GM19455 (cell line): ENCODE results near the gene ZNF69.
"Not testable (repeated sequence)": the region's sequence is repeated elsewhere in the genome, so short reads cannot be mapped to it uniquely, and the experiment has no call there.

Experiments
- ATAC-seq: cut with Tn5 transposase; IDR thresholded peaks from one replicate; pipeline ENCODE4 v1.9.1; 2021; ENCODE audit not compliant: unreplicated experiment

ZNF69 gene

DNA sequence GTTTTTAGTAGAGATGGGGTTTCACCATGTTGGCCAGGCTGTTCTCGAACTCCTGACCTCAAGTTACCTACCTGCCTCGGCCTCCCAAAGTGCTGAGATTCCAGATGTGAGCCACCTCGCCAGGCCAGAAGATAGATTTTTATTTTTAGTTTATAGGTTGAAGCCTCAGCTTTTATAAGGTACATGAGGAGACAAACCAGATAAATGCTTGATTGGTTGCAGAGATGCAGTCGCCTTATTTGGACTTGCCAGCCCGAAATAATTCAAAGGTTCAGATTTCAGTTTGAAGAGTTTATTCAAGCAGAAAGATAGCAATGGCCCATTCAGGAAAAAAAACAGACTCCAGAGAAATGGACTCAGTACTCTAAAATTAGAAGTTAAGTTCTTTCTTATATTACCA lies 3.1 kb downstream of the ZNF69 start:
- ATAC-seq, result no peak

DNA sequence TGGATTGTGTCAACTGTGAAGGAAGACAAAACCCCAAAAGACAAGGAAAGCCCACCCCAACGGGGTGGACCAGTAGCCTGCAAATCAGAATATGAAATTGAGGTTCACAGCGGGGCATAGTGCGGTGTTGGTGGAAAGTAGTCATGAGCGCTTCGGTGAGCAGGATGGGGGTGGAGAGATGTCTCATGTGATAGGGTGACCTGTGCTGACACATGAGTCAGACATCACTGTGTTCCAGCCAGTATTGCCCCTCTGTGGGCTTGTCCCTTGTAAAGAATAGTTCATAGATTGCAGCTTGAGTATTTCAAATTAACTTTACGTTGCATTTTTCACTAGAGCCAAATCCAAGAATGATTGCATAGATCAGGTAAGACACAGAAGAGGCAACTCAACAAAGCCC lies 7.3 kb downstream of the ZNF69 start:
- ATAC-seq, result no peak

DNA sequence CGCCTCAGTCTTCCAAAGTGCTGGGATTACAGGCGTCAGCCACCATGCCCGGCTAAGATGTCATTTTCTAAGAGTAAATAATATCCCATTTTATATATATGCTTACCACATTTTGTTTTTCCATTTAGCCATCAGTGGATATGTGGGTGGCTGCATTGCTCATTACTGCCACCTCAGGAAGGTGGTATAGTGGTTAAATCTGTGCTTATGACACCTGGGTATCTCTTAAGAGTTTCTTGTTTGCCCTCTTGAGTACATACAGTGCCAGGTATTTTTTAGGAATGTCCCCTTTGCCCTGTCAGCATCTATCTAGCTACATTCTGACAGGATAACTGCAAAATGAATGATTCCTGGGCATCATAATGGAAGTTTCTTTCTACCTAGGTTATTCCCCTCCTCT lies 14.6 kb downstream of the ZNF69 start:
- ATAC-seq, result no peak

DNA sequence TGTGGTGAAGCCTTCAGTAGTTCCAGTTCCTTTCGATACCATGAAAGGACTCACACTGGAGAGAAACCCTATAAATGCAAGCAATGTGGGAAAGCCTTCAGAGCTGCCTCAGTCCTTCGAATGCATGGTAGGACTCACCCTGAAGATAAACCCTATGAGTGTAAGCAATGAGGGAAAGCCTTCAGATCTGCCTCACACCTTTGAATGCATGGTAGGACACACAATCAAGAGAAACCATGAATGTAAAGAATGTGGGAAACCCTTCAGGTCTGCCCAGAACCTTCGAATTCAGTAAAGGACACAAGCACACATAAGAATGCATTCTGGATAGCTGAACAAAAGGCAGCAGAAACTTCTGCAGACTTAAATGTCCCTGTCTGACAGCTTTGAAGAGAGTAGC lies 18.3 kb downstream of the ZNF69 start:
- no peak for ATAC-seq

DNA sequence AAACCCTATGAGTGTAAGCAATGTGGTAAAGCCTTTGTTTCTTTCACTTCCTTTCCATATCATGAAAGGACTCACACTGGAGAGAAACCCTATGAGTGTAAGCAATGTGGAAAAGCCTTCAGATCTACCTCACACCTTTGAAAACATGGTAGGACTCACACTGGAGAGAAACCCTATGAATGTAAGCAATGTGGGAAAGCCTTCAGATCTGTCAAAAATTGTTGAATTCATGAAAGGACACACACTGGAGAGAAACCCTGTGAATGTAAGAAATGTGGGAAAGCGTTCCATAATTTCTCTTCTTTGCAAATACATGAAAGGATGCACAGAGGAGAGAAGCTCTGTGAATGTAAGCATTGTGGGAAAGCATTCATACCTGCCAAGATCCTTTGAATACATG lies 24.4 kb downstream of the ZNF69 start:
- ATAC-seq, result not testable (repeated sequence)

DNA sequence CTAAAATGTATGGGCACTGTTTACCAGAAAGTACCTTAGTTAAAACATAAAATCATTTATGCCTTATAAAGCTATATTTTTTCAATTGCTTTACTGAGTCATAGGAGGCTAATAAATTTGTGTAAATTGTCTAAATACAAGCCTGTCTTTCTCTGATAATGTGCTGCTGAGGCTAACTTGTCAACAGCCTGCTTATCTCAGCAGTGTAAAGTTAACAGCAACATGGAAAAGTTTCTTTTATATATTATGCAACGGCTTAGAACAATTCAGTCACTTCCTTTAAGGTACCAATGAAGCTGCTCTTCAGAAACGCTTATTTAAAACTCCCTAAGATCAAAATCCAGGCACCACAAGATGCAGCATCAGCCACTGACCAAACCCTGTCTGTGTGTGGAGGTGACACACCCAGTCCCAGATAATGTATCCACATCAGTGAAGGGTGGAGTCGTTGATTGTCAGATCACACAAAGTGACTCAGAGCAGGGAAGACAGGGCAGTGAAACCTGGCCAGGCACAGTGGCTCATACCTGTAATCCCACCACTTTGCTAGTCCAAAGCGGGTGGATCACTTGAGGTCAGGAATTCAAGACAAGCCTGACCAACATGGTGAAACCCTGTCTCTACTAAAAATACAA lies 27.0 kb downstream of the ZNF69 start:
- ATAC-seq, result not testable (repeated sequence)

DNA sequence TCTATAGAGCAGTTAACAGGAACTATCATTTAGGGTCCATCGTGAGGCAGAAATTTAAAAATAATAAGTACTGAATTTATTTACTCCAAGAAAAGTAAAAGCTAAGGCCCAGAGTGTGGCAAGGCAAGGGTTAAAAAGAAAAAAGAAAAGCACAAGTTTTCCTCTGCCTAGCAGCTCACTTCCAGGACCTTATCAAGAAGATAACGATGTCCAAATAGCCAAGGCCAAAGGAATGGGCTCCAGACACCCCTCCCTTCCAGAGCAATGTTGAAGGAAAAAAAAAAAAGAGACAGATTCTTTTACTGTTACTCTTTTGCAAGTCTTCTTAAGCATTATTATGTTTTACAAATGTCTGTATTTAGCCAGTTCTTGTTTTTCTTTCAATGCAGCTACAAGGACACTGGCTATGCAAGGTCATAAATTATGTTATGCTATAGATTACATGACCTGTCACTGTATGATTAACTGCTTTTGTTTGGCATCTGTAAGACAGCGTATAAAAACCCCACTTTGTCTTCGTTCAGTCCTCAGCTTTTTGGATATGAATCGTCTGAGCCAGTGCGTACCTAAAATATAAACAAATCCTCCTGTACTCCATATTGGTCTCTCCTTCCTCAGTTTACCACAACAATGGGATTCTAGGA lies 34.4 kb downstream of the ZNF69 start:
- ATAC-seq, result no peak

DNA sequence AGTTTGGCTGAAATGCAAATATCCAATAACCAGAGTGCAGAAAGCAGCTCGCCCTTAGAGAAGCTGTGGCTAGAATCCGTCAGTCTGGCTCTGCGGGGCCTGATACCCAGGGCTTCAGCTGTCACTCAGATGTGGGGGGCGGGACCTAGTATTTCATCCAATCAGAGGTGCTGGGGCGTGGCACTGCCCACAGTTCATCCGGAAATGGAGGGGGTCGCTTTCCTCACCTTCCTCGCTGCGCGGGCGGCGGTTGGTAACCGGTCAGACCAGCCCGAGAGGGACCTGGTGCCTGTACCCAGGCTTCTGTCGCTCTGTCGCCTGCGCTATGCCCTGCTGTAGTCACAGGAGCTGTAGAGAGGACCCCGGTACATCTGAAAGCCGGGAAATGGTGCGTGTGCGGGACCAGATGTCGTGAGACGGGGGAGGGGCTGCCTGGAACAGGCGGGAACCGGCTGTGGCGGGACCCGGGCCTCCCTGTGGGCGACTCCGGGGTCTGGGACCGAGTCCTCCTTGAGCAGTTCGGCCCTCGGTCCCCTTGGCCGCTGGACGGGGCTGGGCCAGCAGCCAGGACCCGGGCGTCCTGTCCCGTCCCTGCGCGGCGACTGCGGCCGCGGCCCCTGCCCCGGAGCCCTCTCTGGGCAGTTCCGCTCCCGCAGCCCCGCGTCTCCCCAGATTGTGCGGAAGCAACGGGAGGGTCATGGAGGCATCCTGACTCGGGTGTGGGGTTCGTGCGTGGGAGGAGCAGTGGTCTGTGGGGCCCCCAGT lies 37.5 kb downstream of the ZNF69 start, which contains the start of gene ZNF700:
TSS of gene ZNF700 (plus strand) at position 222 of the 765 bp plus-strand sequence. CDS start at position 326, 104 bp downstream.
- ATAC-seq, result peak; percentile 82

DNA sequence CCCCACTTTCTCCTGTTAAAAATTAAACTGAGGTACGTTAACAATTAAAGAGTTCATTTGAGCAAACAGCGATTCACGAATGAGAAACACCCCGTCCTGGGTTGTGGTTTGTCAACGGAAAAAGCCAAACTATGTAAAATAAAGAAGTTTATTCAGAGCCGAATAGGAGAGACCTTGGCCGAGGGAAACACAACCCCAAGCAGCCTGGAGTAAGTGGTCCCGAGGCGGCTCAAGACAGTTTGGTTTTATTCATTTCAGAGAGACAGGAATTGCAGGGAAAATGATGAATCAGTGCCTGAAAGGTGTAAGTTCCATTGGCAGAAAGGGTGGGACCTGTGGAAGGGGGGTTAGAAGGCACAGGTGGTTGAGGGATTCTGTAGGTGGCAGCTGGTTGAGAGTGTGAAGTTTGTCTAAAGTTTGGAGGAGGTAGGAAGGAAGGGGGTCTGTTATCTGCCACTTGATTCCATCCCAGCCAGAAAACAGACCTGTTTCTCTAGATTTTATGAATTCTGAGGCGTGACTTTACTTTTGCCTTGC lies 38.1 kb downstream of the ZNF69 start:
- ATAC-seq, result not testable (repeated sequence)

DNA sequence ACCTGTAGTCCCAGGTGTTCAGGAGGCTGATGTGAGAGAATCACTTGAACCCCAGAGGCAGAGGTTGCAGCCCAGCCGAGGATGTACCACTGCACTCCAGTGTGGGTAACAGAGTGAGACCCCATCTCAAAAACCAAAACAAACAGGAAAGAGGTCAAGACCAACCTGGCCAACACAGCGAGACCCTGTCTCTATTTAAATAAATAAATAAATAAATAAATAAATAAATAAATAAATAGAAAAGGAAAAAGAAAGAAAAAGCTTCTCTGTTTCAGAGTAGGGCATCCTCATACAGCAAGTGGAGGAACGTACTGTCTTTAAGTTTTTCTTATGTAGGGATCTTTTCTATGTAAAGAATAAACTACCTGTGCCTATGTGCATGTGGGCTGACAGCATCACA lies 39.6 kb downstream of the ZNF69 start:
- ATAC-seq, result no peak

DNA sequence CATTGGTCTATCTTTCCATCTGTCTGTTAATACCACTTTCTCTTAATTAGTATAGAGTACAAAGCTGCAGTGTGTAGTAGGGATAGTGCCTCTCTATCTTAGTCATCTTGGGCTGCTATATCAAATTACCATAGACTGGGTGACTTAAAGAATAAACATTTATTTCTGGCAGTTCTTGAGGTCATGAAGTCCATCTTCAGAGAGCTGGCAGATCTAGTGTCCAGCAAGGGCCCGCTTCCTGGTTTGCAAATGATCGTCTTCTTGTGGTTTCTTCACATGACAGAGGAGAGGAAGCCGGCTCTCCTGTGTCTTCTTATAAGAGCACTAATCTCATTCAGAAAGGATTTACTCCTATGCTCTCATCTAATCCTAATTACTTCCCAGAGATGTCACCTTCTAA lies 43.5 kb downstream of the ZNF69 start:
- no peak for ATAC-seq

DNA sequence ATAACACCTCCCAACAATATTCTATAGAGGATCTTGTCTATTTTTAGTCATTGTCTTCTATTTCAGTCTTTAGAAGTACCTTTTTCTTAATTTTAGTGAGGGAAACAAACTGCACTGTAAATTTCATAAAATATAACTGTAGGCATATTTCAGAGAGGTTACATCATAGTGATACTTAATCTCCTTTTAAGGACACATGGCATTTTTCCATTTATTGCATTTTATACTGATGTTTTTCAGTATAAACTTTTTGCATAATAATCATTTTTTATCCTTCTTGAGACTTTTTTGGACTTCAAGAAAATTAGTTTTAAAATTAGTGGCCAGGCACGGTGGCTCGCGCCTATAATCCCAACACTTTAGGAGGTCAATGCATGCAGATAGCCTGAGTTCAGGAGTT lies 43.9 kb downstream of the ZNF69 start:
- ATAC-seq, result no peak

DNA sequence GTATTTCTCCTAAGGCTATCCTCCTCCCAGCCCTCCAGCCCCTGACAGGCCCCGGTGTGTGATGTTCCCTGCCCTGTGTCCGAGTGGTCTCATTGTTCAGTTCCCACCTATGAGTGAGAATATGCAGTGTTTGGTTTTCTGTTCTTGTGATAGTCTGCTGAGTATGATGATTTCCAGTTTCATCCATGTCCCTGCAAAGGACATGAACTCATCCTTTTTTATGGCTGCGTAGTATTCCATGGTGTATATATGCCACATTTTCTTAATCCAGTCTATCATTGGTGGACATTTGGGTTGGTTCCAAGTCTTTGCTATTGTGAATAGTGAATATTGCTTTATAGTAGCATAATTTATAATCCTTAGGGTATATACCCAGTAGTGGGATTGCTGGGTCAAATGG lies 48.2 kb downstream of the ZNF69 start:
- not testable (repeated sequence) for ATAC-seq

DNA sequence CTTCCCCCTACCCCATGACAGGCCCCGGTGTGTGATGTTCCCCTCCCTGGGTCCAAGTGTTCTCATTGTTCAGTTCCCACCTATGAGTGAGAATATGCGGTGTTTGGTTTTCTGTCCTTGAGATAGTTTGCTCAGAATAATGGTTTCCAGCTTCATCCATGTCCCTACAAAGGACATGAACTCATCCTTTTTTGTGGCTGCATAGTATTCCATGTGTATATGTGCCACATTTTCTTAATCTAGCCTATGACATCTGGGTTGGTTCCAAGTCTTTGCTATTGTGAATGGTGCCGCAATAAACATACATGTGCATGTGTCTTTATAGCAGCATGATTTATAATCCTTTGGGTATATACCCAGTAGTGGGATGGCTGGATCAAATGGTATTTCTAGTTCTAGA lies 50.8 kb downstream of the ZNF69 start:
- ATAC-seq, result not testable (repeated sequence)

DNA sequence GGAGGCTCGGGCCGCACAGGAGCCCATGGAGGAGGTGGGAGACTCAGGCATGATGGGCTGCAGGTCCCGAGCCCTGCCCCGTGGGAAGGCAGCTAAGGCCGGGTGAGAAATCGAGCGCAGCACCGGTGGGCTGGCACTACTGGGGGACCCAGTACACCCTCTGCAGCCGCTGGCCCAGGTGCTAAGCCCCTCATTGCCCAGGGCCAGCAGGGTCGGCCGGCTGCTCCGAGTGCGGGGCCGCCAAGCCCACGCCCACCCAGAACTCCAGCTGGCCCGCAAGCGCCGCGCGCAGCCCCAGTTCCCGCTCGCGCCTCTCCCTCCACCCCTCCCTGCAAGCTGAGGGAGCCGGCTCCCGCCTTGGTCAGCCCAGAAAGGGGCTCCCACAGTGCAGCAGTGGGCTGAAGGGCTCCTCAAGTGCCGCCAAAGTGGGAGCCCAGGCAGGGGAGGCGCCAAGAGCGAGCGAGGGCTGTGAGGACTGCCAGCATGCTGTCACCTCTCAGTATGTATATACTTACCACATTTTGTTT lies 53.8 kb downstream of the ZNF69 start:
- ATAC-seq, result not testable (repeated sequence)

DNA sequence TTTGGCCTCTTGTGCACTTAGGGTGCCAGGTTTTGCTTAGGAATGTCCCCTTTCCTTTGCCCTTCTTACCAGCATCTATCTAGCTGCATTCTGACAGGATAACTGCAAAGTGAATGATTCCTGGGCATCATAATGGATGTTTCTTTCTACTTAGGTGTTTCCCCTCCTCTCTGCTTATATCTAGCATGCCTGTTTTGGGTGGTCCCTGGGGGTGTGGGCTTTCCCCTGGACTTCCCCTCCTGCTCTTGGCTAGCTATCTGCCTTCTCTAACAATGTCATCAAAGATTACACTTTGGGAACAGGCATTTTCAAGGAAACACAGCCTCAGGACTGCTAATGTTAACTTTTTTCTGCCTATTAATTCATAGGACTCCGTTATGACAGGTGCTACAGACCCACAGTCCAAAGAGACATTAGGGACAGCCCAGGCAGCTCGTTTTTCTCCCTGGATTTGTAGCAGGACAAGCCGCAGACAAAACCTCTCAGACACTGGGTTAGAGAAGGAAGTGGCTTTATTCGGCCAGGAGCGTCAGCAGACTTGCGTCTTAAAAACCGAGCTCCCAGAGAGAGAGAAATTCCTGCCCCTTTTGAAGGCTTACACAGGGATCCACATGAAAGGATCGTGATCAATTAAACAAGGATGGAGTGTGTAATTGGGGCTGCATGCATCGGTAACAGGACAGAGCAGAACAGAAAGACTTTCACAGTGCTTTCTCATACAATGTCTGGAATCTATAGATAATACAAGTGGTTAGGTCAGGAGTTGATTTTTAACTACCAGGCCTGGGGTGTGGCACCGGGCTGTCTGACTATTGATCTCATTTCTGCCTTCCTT lies 54.6 kb downstream of the ZNF69 start:
- no peak for ATAC-seq

DNA sequence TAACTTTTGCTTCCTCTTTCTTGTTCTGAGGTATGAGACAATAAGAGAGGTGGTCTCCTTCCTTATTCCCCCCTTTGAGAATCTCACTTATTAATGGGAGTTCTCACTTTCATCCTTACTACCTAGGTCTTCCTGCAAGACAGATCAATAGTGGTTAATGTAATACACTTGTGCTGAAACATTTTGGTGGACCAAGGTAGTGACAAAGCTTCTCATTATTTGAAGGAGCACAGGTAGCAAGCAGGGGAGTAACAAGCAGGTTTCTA lies 55.2 kb downstream of the ZNF69 start:
- no peak for ATAC-seq

DNA sequence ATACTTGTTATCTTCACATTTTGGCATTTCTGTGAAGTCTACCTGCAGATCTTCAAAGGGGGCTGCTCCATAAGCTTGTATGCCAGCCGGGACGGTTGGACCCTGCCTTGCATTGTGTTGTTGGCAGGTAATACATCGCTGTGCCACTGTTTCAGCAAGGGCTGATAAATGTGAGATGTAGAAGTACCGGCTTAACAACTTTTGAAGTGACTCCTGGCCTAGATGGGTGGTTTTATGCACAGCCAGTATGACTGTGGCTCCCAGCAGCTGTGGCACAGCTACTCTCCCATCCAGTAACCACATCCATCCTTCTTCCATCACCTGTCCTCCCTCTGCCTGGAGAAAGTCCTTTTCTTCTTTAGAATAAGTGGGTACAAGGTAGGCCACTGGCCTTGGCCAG lies 57.1 kb downstream of the ZNF69 start:
- ATAC-seq, result no peak

DNA sequence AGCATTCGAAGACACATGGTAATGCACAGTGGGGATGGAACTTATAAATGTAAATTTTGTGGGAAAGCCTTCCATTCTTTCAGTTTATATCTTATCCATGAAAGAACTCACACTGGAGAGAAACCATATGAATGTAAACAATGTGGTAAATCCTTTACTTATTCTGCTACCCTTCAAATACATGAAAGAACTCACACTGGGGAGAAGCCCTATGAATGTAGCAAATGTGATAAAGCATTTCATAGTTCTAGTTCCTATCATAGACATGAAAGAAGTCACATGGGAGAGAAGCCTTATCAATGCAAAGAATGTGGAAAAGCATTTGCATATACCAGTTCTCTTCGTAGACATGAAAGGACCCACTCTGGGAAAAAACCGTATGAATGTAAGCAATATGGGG lies 61.1 kb downstream of the ZNF69 start:
- ATAC-seq, result no peak

DNA sequence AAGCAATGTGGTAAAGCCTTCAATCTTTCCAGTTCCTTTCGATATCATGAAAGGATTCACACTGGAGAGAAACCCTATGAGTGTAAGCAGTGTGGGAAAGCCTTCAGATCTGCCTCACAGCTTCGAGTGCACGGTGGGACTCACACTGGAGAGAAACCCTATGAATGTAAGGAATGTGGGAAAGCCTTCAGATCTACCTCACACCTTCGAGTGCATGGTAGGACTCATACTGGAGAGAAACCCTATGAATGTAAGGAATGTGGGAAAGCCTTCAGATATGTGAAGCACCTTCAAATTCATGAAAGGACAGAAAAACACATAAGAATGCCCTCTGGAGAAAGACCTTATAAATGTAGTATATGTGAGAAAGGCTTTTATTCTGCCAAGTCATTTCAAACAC lies 61.6 kb downstream of the ZNF69 start:
- no peak for ATAC-seq

DNA sequence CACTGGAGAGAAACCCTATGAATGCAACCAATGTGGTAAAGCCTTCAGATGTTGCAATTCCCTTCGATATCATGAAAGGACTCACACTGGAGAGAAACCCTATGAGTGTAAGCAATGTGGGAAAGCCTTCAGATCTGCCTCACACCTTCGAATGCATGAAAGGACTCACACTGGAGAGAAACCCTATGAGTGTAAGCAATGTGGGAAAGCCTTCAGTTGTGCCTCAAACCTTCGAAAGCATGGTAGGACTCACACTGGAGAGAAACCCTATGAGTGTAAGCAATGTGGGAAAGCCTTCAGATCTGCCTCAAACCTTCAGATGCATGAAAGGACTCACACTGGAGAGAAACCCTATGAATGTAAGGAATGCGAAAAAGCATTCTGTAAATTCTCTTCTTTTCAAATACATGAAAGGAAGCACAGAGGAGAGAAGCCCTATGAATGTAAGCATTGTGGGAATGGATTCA lies 62.1 kb downstream of the ZNF69 start:
- not testable (repeated sequence) for ATAC-seq
